ENCODE measurements around the gene WHRN.

The WHRN gene

DNA sequence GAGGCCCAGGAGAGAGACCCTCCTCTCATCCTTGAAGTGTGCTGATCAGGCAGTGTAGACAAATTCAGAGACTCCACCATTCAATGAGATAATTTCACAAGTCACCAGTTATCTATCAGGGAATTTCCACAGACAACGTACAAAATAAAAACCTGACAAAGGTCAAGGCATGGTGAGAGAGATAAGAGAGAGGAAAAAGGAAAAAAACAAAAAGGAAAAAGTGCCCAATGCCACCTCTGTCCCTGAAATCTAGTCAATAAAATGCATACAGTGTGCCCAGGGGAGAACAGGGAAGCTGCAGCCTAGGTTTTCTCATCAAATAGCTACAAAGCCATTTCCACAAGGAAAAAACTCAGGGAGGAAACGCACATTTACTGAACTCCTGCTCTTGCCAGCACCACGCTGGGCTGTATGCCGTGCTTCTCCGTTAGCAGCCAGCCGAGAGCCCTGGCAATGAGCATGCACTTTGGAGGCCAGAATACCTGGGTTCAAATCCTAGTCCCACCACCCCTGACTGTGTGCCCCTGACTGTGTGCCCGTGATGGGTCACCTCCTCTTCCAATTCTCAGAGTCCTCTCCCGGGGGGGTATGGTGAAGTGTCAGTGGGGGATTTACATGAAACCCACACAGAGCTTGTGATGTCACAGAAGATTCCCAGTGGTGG is 11.6 kb downstream of the WHRN start:
- Histone ChIP-seq H3K9me3 (no peaks in the 10 kb centered on the region; the same call in 1 of the 2 replicates), H3K27me3 (ENCODE audit: low read depth) (no peaks in the 10 kb centered on the region), H3K4me1 (no peaks in the 10 kb centered on the region), H3K4me3 (no peak overlapping the region), H3K36me3 (replicated peaks) (no peaks in the 10 kb centered on the region)
- in situ Hi-C loops (cut with MboI; ENCODE audit: low sequenced_read_pairs), result no loop called here
- no peak for DNase-seq (ENCODE audit: low spot score in 2 of 2)

DNA sequence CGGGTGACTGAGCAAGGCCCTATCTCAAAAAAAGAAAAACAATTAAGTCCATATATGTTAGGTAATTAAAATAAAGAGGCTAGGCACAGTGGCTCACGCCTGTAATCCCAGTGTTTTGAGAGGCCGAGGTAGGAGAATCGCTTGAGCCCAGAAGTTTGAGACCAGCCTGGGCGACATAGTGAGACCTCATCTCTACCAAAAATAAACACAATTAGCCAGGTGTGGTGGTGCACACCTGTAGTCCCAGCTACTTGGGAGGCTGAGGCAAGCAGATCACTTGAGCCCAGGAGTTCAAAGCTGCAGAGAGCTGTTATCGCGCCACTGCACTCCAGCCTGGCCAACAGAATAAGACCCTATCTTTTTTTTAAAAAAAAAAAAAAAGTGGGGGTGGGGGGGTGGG is 12.3 kb downstream of the WHRN start:
- DNase-seq (ENCODE audit: low spot score in 2 of 2), result no peak
- in situ Hi-C loops (cut with MboI; ENCODE audit: low sequenced_read_pairs), result no loop called here
- Histone ChIP-seq H3K27me3 (ENCODE audit: low read depth) (no peaks in the 10 kb centered on the region), H3K4me3 (no peak overlapping the region), H3K9me3 (no peaks in the 10 kb centered on the region; the same call in 1 of the 2 replicates), H3K36me3 (replicated peaks) (no peaks in the 10 kb centered on the region), H3K4me1 (no peaks in the 10 kb centered on the region)

DNA sequence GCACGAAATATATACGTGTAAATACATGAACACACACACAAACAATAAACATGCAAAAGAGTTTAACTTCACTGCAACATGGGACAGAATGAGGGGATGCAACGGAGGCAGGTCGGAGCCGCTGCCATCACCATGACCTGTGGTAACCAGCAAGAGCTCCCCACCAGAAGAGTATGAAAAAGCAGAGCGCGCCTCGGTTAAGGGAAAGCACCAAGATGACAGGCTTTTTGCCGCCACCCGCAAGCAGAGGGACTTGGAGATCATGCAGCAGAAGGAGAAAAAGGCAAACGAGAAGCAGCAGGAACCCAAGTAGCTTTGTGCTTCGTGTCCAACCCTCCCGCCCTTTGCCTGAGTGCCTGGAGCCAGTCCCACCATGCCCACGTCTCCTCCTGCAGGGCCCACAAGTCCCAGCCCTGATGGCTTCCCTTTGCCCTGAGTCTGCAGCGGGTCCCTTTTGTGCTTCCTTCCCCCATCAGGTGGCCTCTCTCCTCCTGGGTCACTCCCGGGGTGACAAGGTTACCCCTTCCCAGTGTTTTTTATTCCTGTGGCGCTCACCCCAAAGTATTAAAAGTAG is 13.8 kb downstream of the WHRN start:
- H3K4me1 ChIP-seq, result no peaks in the 10 kb centered on the region
- H3K9me3 ChIP-seq, result no peaks in the 10 kb centered on the region
- in situ Hi-C loops (cut with MboI; ENCODE audit: low sequenced_read_pairs), result no loop called here
- H3K36me3 ChIP-seq (replicated peaks), result no peaks in the 10 kb centered on the region
- H3K27me3 ChIP-seq (ENCODE audit: low read depth), result no peaks in the 10 kb centered on the region
- no peak for DNase-seq (ENCODE audit: low spot score in 2 of 2)
- no peak overlapping the region for H3K4me3 ChIP-seq

DNA sequence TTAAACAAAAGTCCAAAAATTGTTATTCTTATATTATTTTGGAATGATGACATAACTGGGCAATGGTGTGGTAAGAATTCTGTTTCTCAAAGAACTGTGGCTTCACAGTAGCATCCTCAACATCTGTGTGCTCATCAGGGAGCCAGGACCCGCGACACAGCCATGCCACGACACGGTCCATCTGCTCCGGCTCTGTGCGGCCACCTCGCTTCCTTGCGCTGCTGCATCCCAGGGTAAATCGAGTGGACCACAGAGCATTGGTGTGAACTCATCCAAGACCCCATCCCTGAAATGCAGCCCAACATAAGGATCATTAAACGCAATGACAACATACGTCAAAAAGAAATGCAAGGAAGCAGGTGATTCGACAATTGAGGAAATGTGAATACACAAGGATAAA is 15.3 kb downstream of the WHRN start:
- Histone ChIP-seq H3K36me3 (replicated peaks) (no peaks in the 10 kb centered on the region), H3K4me1 (no peaks in the 10 kb centered on the region), H3K4me3 (no peak overlapping the region), H3K9me3 (no peaks in the 10 kb centered on the region), H3K27me3 (ENCODE audit: low read depth) (no peaks in the 10 kb centered on the region)
- in situ Hi-C loops (cut with MboI; ENCODE audit: low sequenced_read_pairs), result no loop called here
- no peak for DNase-seq (ENCODE audit: low spot score in 2 of 2)

DNA sequence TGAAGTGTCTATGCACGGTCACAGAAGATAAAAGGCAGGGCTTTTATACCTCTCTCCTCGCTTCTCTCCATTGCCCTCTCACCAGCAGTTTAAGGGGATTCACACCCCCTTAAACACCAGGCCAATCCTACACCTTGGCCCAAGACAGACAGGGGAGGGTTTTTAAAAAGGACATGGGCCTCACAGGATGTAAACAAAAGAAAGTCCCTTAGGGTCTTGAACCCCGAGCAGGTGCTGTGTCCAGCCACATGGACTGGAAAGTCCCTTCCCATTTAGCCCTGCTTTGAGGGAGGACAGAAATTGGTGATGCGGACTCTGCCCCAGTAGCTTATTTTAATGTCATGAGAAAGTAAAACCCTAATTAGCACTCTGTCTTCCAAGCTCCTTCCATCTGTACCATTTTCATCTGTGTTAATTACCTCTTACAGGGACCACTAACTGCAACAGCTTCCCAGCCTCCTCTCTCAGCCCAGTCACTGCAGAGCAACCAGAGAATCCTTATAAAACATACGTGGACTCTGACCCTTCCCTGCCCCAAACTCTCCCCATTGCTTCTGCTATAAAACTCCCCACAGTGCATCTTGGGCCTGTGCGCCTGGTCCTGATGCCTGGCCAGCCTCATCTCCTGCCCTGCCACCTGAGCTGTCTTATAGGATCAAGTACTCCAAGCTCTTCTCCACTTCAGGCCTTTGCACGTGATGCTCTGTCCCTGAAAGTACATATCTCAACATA is 16.7 kb downstream of the WHRN start:
- Histone ChIP-seq H3K4me1 (no peaks in the 10 kb centered on the region), H3K27me3 (ENCODE audit: low read depth) (no peaks in the 10 kb centered on the region), H3K9me3 (no peaks in the 10 kb centered on the region), H3K36me3 (replicated peaks) (no peaks in the 10 kb centered on the region), H3K4me3 (no peak overlapping the region)
- in situ Hi-C loops (cut with MboI; ENCODE audit: low sequenced_read_pairs), result no loop called here
- DNase-seq (ENCODE audit: low spot score in 2 of 2), result no peak

DNA sequence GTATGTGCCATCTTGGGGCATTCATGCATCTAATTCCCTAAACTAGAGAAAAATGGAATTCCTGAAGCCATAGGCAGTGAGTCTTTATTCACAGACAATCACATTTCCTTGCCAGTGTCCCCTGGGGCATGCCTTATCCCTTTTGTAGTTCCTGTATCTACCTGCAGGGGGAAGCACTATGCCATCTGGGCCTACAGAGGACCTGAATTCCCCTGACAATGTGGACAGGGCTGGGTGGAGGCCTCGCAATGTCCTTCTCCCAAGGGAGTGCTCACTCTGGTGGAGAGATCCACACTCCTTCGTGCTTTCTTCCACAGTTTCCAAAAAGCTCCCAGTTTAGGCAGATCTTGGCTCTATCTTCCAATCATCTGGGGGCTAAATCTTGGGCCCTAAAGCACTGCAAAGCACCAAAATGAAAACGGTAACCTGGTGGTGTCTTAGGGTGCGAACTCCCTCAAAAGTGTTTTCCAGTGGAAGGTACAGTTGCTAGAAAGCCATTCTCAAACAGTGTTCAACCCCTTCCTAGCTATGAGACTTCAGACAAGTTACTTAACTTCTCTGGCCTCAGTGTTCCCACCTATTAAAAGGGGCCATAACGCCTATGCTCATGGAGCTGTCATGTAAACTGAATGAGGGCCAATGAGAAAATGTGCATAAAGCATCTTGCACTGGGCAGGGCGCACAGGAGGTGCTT is 17.5 kb downstream of the WHRN start:
- Histone ChIP-seq H3K4me1 (no peaks in the 10 kb centered on the region), H3K4me3 (no peak overlapping the region)

DNA sequence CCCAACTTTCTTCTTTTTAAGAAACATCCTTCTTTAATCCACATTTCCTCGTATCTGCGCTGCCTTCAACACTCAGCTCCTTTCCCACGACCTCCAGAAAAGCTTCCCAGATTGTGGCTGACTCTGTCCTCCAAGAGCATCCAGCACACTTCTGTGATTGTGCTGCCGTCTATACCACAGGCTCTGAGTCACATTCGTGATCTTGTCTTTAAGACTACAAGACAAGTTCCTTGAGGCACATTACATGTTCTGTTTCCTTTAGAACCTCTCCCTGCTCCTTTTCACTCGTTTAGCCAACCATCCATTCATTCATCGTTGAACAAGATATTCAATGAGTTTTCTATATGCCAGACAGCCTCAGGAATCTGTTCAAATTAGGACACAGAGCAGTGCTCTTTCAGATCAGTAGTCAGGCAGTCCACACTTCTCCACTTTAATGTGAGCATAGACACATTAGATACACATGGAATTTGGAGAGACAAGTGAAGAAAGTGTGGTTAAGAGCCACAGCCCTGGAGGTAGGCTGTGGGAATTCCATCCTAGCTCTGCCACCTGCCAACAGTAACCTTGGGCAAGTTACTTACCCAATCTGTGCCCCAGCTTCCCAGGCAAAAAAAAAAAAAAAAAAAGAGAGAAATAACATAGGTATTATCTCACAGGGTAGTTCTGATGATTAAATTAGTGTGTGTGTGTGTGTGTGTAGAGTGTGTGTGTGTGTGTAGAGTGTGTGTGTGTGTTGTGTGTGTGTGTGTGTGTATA is 18.9 kb downstream of the WHRN start:
- no peaks in the 10 kb centered on the region for H3K9me3 ChIP-seq
- H3K4me1 ChIP-seq, result no peaks in the 10 kb centered on the region
- no peak overlapping the region for H3K4me3 ChIP-seq
- DNase-seq (ENCODE audit: low spot score in 2 of 2), result no peak
- no peaks in the 10 kb centered on the region for H3K36me3 ChIP-seq (replicated peaks)
- H3K27me3 ChIP-seq (ENCODE audit: low read depth), result no peaks in the 10 kb centered on the region
- in situ Hi-C loops (cut with MboI; ENCODE audit: low sequenced_read_pairs), result no loop called here

More for the DNA sequence above, 17.5 kb downstream of the WHRN start:
- no peaks in the 10 kb centered on the region for H3K9me3 ChIP-seq
- H3K36me3 ChIP-seq (replicated peaks), result no peaks in the 10 kb centered on the region
- H3K27me3 ChIP-seq (ENCODE audit: low read depth), result no peaks in the 10 kb centered on the region
- DNase-seq (ENCODE audit: low spot score in 2 of 2), result peak; percentile 69 to 86
- in situ Hi-C loops (cut with MboI; ENCODE audit: low sequenced_read_pairs), result no loop called here

DNA sequence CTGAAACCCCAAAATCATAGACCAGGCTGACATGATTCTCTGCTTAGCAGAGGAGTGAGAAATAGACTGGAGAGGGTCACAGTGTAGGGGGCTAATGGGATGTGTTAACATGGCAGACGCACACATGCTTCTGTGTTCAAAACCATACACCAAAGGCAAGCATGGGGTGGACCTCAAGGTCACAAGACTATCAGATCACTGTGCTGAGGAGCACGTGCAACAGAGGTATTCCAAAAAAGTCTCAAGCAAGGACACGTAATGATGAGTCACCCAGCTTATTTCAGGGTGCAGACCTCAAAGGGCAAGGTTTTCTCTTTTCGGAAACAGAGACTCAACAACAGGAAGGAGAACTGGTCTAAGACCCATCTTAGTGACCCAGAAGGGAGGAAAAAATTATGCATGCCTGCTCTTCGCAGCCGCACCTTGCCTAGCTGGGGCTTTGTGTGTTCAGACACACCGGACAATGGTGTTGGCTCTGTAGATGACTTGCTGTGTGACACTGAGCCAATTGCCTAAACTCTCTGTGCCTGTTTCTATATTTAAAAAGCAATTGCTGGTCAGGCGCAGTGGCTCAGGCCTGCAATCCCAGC is 20.3 kb downstream of the WHRN start:
- H3K27me3 ChIP-seq (ENCODE audit: low read depth), result no peaks in the 10 kb centered on the region
- H3K4me3 ChIP-seq, result no peak overlapping the region
- H3K4me1 ChIP-seq, result no peaks in the 10 kb centered on the region
- DNase-seq (ENCODE audit: low spot score in 2 of 2), result no peak
- H3K9me3 ChIP-seq, result no peaks in the 10 kb centered on the region
- in situ Hi-C loops (cut with MboI; ENCODE audit: low sequenced_read_pairs), result no loop called here
- no peaks in the 10 kb centered on the region for H3K36me3 ChIP-seq (replicated peaks)

DNA sequence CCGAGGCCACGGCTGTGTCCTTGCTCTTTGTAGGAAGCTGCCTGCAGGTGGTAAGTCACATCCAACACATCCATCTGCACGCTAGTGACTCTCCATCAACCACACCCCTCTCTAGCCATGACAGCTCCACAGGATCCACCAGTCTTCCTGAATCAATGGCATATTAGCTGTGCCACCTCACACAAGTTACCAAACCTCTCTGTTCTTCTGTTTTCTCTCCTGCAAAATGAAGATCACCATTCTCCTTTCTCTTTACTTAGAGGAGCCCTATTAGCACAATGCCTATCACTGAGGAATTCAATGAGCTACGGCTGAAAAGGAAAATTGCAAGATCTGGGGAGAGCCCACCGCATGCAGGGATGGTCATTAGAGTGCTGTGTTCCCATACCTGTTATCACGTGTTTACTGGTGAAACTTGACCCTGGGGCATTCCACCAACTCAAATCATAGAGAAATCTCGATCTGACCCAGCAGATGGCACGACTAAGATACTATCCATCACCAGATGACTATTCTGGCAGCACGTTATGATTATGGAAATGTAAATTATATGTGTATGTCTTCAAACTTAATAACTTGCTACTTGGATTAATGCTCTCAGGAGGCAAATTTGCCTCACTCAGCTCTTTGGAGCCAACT is 20.9 kb downstream of the WHRN start:
- no peak for DNase-seq (ENCODE audit: low spot score in 2 of 2)
- in situ Hi-C loops (cut with MboI; ENCODE audit: low sequenced_read_pairs), result no loop called here
- H3K4me1 ChIP-seq, result no peaks in the 10 kb centered on the region
- H3K4me3 ChIP-seq, result no peak overlapping the region
- H3K9me3 ChIP-seq, result no peaks in the 10 kb centered on the region
- H3K36me3 ChIP-seq (replicated peaks), result no peaks in the 10 kb centered on the region
- no peaks in the 10 kb centered on the region for H3K27me3 ChIP-seq (ENCODE audit: low read depth)

DNA sequence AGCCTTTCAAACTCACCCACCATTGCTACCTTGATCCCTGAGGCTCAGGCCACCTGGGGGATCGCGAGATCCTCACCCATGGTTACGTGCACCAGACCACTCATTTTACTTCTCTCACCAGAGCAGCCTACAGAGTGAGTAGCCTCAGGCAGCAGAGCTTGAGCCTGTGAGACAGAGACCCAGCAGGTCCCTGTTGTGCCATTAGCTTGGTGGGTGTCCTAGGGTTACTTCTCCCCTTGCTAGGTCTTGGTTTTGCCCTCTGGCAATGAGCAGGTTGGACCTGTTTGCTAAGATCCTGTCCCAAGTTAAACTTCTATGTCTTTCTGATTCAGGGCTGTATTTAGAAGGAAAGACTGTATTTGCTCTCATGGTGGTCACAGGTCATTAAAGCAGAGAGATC is 21.8 kb downstream of the WHRN start:
- Histone ChIP-seq H3K4me3 (no peak overlapping the region), H3K9me3 (no peaks in the 10 kb centered on the region), H3K36me3 (replicated peaks) (no peaks in the 10 kb centered on the region), H3K4me1 (no peaks in the 10 kb centered on the region), H3K27me3 (ENCODE audit: low read depth) (no peaks in the 10 kb centered on the region)
- in situ Hi-C loops (cut with MboI; ENCODE audit: low sequenced_read_pairs), result no loop called here
- DNase-seq (ENCODE audit: low spot score in 2 of 2), result no peak

DNA sequence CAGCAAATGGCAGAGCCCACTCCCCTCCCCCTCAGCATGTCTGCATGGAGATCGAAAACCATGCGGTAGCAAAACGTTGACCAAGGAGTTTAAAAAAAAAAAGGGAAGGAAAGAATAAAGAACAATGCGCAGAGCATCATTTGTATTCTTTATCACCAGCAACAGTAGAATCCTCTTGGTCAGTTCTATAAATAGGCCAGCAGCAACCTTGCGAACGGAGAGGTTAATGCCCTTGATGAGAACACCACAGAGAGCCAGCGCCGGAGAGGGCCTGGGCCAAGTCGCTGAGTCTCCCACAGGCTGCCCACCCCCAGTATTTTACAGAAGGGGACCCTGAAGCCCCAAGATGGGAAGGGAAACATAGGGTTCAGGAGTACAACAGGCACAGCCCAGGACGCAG is 22.7 kb downstream of the WHRN start:
- H3K9me3 ChIP-seq, result no peaks in the 10 kb centered on the region
- no peaks in the 10 kb centered on the region for H3K4me1 ChIP-seq
- no peaks in the 10 kb centered on the region for H3K27me3 ChIP-seq (ENCODE audit: low read depth)
- no peak overlapping the region for H3K4me3 ChIP-seq
- in situ Hi-C loops (cut with MboI; ENCODE audit: low sequenced_read_pairs), result no loop called here
- no peak for DNase-seq (ENCODE audit: low spot score in 2 of 2)
- H3K36me3 ChIP-seq (replicated peaks), result no peaks in the 10 kb centered on the region

DNA sequence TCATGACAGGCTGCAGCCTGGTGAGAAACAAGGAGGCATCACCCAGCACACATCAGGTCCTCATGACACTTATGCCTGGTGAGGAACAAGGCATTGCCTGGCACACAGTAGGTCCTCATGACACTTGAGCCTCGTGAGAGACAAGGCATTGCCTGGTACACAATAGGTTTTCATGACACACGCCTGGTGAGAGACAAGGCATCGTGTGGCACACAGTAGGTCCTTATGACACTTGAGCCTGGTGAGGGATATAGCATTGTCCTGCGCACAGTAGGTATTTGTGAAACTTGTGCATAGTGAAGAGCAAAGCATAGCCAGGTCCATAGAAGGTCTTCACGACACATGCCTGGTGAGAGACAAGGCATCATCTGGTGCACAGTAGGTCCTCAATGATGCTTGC is 23.5 kb downstream of the WHRN start:
- Histone ChIP-seq H3K4me1 (no peaks in the 10 kb centered on the region), H3K4me3 (no peak overlapping the region), H3K27me3 (ENCODE audit: low read depth) (no peaks in the 10 kb centered on the region), H3K9me3 (no peaks in the 10 kb centered on the region), H3K36me3 (replicated peaks) (no peaks in the 10 kb centered on the region)
- no peak for DNase-seq (ENCODE audit: low spot score in 2 of 2)
- in situ Hi-C loops (cut with MboI; ENCODE audit: low sequenced_read_pairs), result no loop called here

All from HAP-1 (cell line).